OCI-LY1 (cell line): Measurements from ENCODE around the gene MIX23.

ENCODE experiments used
- CTCF ChIP-seq: fragments of 200-600 bp; sonication (generic), shearing (Covaris generic); IDR thresholded peaks from 2 replicates; pipeline ENCODE4 v1.5.1; 2017; ENCODE audit warnings: mild to moderate bottlenecking, antibody characterized with exemption, low read length, moderate library complexity, mixed read lengths
- EZH2 ChIP-seq: fragments of 200-600 bp; sonication (generic), shearing (Covaris generic); IDR thresholded peaks from 2 replicates; pipeline ENCODE4 v1.8.0; 2017; ENCODE audit warnings: borderline replicate concordance, mixed run types, mild to moderate bottlenecking, antibody characterized with exemption, low read length, moderate library complexity, mixed read lengths

DNA sequence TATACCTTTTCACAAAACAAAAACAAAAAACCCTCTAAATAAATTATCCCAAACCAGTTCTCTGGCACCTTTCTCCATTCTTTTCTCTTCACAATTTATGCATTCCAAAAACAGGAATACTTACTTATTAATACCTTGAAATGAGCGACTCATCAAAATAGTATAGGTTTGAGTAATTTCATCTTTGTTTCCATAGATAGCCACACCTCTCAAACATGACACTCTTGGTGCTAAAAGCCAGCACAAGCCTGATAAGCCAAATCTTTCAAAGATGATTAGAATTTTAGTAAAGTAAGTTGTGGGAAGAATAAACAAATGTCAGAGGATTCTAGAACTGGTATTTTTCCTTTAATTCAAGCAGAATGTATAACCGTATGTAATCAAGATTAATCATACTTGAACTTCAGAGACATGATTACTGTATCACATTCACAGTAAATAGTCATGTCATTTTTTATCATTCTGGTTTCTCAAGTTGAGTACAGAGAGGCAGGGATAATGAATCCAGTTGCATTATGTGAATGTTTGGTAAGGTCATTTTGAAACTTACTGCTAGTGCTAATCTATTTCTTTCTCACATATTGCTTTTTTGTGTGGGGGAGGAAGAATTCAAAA is 44.9 kb upstream of the MIX23 start:
- TF ChIP-seq CTCF (no peak), EZH2 (no peak)
